AG08395 (cell line): ENCODE results near the gene EN2.

Experiments used
- DNase-seq: peaks from one replicate; pipeline ENCODE4 v3.0.0; 2012; ENCODE audit warnings: mixed read lengths, low spot score

EN2 gene

DNA sequence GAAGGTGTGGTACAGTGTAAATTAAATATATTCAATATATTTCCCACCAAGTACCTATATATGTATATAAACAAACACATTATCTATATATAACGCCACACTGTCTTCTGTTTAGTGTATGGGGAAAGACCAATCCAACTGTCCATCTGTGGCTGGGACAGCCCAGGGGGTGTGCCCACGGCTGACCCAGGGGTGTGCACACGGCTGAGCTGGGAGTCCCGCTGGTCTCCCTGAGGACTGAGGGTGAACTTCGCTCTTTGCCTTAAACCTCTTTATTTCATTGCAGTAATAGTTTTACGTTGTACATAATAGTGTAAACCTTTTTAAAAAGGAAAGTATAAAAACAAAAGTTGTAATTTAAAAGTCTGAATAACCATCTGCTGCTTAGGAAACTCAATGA lies 6.3 kb downstream of the EN2 start:
- no peak for DNase-seq

DNA sequence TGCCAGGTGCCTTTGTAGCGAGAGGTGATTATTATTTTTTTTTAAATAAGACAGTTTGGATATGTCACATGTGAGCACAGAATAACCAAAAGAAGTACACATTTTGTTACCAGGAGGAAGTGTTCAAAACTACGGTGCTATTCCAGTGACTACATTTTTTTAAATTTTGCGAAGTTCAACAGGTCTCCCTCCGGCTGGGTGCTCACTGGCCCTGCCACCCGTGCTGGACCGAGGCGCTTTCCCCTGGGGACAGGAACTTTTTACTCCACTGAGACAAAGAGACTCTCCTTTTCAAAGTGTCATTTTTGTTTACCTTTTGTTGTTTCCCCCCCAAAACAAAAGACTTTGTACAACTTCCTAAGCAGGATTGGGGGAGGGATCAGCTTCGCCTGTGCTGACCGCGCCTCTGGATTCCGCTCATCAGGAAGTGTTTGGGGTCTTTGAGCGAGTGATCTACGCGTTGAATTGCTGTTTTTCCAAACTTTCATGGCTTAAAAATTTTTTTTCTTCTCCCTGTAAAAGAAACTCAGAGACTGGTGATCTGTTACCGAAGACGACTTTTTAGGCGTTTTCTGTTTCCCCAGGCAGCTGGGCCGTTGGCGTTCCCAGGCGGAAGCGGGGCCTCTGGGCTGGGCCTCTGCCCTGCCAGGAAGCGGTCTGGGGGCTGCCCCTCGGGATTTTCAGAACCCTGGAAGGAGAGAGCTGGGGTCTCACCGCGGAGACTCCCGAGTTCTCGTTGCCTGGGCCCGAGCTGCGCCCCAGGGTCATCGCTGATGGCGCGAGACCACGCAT lies 7.2 kb downstream of the EN2 start:
- no peak for DNase-seq

DNA sequence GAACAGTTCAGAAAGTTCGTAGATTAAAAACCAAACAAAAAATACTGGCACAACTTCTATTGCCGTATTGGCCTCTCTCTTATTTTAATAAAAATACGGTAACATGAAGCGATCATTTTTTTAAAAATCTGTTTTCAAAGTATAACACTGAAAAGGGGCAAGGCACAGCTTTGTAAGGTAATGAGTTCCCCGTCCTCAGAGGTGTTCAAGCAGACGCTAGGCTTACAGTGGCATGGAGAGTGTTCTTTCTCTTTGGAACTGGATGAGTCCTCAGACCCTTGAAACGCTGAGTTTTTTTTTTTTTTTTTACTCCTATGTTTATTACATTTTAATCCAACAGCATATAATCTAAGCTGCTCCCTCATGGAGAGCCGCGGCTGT lies 7.8 kb downstream of the EN2 start:
- no peak for DNase-seq

DNA sequence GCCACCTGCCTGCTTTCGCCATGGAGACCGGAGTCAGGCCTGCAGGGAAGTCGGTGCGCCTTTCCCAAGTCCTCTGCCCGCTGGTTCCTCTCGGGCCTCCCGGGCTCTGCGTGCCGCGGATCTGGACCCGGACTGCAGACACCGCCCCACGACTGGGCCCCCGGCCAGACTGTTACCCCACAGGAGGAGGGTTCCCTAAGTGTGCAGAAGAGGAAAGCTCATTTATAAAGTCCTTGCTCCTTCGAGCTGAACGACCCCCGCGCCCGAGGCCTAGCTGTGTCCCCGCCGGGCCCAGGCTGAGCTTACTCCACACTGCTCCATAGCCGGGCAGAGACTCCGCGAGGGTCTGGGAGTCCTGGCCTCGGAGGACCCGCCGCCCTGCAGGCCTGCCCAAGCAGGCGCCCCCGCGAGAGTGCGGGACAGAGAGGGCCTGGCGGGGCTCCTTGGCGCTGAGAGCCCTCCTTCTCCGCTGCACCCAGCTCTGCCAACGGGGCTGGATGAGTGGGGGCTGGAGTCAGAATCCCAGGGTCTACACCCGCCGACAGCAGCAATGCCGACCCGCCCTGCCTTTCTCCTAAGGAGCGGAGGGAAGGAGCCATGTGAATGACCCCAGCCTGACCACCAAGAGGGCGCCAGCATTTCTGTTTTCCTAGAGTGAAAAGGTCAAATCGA lies 8.3 kb downstream of the EN2 start:
- DNase-seq, result no peak

DNA sequence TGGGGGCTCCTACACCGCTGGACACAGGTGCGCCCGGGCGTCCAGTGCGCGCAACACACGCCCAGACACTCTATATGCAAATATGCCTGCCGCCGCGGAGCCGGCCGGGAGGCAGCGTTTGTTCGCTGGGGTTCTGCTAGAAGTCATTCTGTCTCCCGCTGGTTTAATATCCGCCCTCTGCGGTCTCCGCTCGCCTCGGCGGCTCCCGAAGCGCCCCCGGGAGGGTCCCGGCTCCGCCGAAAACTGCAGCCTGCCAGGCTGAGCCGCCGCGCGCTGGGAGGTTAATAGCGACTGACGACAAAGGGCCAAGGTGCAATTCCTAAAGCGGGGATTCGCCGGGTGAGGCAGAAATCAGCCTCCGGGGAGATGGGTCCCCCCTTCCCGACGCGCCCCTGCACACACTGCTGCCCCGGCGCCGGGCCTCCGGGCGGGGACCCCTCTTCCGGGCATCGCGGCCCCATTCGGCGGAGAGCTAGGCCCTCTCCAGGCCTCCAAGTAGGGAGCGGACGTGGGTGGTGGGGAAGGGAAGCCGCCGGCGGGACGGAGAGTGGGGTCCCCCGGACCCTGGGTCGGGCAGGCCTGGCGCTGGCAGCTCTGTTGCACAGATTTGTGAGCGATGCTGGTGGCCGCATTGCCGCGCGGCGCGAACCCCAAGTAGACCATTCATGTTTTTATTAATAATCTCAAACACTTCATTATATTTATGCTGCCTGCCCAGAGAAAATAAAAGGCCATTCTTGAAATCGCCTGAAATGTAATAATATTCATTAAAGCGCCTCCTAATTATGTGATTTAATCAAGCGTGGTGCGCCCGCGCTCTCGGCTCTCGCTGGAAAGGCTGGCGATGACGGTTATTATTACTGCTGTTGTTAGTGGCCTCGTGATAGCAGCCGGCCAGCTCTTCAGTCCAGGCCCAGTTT lies 9.1 kb downstream of the EN2 start:
- DNase-seq, result no peak

DNA sequence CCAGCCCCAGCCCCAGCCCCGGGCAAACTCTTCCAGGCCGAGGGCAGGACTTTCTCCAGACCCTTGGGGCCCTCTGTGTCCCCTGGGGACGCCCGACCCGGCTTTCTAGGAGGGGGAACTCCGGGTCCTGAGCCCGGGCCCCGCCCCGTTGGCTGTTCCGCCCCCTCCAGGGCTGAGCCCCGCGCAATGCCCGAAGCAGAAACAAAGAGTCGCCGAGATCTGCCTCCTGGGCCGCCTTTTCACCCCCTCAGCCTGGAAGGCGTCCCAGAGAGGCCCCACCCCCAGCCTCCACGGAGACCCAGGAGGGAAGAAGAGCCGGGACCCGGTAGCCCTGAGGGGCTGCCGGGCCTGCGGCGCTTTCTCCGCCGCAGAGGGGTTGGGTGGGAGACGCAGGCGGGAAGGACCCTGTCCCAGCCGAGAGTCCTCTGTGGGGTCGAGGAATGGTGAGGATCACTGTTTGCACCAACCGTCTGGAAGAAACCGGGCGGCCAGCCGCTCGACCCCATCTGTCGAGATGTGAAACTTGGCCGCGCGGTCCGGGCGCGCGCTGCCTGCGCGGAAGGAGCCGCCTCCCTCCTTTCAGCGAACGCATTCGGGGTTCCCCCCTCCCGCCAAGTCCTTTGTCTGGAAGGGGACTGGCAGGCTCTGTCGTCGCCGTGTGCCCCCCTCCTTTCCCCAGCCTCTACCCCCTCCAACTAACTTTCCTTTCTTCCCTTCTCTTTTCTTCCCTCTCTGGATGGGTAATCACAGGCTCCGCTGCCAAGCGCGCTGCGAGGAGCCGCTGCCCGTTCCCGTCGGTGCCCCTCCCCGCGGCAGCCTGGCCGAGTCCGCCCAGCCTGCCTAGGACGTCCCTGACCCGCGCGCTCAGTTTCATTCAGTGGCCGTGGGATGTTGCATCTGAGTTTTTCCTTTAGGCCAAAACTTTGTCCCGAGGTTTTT lies 10.2 kb downstream of the EN2 start:
- no peak for DNase-seq

DNA sequence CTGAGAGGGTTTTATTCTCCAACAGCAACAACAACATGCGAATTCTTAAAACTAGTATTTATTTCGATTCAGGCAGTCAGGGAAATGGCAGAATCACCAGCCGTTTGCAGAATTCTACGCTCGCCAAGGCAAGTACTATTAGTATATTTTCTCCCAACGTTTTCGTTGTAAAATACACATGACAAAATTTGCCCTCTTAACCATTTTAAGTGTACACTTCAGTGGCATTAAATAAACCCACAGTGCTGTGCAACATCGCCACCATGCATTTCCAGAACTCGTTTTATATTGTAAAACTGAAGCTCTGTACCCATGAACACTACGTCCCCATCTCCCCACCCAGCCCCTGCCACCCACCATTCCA lies 10.8 kb downstream of the EN2 start:
- DNase-seq, result no peak

DNA sequence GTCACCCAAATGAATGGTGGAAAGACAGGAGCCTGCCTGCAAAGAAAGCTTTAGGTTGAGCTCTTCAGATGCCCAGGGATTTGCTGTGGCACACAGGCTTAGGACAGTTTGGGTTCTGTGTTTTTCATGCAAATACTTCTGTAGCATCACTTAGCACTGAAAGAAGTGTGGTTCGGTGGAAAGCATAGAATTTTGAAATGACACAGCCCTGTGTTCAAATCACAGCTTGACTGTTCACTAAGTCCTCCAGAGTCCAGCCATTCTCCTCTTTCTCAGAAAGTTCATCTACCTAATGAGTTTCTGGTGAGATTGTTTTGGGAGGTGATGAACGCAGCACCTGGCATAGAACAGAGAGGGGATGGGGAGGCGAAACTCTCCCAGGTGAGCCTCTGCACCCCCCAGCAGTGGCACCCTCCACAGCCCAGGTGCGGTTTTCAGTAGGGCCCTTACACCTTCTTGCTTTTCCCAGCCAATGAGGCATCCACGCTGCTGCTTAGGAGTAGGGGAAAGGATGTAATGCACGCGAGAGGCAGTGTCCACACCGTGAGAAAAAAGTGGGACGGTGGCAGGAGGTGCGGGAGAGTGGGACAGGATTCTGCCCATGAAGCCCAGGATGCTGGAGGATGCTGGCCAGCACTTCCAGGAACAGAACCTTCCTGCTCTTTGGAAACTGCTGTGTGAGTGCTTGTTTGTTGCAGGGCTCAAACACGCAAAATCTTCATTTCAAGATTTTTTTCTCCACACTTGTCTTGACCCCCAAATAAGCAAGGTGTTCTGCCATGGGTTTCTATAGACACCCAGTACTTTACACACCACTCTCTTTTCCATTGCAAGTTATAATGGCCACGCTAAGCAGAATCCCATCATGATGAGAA lies 11.6 kb downstream of the EN2 start:
- DNase-seq, result no peak

DNA sequence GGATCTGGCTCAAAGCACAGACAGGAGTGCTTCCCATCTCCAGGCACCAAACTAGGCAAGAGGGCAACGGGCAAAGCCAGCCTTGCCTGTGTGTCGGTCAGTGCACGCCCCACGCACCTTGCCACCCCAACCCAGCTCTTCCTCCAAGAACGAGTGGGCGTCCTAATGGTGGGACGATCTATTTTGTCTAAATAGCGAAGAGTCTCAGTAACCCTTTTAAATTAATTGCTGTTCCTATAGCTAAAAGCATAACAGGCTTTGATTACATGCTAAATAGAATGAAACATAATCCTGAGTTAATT lies 12.2 kb downstream of the EN2 start:
- no peak for DNase-seq

DNA sequence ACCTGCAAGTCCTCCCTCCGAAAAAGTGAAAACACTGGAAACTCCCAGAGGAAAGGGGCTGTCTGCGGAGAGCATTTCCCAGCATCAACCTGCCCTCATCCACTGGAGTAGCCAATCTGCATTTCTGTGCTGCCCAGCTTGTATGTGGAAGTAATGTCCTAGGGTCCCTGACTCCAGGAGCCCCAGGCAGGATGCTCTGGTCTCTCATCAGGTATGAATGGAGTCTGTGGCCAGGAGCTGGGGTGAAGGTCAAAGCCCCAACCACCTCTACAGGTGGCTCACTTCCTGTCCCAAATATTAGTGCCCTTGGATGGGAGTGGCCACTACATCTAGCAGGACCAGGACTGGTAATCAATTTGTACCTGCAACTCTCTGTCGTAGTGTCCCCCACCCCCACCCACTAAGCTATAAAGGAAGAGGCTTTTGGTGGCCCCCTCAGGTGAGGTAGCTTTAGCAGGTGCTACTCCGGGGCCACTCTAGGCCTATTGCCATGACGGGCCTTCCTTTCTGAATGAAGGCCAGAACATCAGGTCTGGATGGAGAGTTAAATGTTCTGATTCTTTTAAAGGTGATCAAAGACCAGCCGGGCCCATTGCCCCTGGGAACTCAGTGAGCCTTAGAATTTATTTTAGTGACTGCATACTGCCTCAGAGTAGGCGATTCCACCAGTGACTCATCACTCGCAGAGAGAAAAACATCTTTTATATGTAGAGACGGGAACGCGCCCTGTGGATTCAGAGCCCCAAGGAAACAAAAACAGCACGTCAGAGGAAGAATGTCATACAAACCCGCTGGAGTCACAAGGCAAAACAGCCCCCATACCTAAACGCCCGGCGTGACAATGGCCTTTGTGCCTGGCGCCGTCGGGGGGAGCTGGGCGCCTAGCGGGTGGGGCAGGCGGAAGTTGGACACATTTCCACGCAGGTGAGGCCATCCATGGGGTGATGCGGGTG lies 13.0 kb downstream of the EN2 start:
- no peak for DNase-seq

DNA sequence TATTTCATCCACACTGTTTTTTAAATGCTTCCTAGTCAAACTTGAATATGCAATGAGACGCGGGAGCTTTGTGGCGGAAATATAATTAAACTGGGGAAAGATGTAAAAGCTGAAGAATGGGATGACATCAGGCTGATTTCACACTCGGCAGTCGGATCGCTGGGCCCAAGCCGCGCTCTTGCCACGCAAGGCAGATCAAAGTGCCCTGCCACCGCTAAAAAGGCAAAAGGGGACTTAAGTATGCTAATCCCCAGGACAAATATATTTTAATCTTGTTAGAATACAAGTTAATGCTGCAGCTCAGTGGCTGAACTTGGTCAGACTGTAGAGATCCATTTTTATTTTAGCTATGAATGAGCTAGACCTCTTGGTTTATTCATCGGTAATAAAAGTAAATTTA lies 13.8 kb downstream of the EN2 start:
- no peak for DNase-seq

DNA sequence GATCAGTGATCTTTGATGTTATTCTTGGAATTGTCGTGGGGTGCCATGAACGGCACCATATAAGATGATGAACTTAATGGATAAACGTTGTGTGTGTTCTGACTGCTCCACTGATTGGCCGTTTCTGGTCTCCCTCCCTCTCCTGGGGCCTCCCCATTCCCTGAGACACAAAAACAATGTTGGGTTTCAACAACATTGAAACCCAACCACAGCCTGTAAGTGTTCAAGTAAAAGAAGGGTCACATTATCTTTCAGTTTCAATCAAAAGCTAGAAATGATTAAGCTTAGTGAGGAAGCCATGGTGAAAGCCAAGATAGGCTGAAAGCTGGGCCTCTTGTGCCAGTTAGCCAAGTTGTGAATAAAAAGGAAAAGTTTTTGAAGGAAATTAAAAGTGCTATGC lies 19.5 kb downstream of the EN2 start:
- DNase-seq, result no peak

DNA sequence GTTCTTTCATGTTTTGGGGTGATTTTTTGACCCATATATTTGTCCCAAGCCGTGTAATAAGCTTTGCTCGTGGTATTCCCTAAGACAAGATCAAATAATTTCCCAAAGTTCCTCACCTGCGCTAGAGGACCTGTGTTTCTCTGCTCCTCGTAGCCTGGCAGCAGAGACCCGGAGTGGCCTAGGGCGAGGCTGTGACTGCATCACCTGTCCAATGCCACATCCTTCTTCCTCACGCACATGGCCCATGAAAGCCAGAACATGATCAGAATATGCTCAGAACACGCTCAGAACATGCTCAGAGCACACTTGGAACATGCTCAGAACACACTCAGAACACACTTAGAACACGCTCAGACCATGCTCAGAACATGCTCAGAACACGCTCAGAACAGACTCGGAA lies 23.8 kb downstream of the EN2 start:
- DNase-seq, result no peak

DNA sequence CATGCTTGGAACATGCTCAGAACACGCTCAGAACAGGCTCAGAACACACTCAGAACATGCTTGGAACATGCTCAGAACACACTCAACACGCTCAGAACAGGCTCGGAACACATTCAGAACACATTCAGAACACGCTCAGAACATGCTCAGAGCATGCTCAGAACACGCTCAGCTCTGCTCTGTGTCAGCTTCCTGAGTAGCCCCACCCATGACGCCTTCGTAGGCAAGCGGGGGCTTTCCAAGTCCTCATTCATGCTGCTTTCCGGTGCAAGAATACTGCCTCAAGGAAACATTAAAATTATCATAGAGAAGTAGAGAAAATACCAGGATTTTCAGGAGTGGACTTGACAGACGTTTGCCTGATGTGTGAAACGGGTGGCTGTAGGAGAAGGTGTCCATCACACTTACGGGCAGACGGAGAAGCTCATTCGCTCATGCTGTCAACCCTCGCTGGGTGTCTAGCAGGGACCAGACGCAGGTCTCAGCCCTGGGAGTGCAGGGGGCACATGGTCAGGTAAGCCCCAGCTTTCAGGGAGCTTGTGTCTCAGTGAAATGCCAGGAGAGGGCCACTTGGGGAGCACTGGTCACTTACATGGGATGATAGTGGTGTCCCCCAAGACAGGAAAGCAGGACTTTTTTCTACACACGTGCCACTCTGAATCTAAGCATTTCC lies 24.7 kb downstream of the EN2 start:
- no peak for DNase-seq

DNA sequence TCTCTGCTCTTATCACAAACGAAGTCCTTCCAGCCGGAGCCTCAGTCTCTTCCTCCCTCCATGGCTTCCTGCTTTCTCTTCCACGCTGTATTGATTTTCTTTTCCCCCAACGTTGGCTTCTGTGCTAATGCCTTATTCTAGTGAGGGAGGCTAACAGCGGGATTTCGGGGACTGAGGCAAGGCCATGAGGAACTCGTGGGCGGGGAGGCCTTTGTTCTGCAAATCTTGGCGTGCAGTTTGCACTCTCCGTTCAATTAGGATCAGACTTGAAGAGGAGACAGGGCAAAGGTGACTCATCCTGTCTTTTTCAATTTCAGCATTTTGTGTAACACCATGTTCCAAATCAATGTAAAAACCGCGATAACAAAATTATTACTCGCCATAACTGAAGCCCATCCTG lies 25.3 kb downstream of the EN2 start:
- no peak for DNase-seq

DNA sequence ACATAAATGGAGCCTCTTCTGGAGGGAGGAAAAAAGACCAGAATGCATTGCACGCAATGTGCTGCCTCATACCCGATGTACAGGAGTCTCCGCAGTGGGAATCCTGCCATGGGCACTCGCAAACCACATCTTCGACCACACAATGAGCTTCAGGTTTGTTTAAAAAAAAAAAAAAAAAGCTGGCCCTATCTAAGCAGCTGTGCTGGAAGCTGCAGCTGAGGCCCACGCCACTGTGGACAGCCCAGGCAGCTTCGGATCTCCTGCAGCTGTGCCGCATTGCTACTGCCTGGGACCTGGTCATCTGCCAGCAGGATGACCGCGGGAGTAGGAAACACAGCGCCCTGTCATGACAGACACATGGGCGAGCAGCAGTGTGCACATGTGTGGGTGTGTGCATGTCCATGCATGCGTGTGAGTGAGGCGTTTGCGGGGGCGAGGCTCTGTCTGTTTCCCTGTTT lies 26.0 kb downstream of the EN2 start:
- no peak for DNase-seq

DNA sequence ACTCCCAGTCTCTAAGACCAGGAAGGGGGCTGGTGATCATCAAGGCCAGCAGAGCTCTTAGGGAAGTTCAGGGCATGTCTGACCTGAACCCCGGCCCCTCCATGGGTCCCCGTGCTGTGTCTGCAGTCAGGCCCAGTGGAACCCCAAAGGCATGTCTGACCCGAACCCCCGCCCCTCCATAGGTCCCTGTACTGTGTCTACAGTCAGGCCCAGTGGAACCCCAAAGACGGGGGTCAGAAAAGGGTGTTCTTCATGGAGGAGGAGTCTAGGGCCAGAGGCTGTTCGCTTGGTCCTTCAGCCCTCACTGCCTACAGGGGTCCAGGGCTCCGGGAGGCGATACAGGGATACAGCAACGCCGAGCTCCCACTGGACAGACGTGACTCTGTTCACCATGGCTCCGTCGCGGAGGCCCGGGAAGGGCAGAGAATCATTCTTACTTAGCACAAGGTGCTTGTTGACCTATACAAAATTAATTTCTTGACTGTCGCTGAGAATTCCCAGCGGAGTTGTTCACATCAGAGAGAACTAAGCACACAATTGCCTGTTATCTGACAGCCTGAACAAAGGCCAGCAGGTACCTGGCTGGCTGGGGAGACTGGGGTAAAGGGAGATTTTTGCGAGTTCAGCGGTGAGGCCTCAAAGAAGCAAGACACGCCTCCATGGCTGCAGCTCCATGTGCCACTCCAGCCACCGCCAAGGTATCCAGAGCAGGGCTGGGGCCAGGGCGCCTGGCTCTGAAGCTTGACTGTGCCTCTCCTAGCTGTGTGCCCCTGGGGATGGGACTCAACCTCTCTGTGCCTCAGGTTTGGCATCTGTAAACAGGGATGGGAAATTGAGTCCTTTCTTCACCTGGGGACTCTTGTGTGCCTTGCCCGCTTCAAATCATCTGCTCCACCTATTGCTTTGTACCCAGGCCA lies 26.8 kb downstream of the EN2 start:
- DNase-seq, result no peak
